IMR-90 (cell line): ENCODE measurements around the gene ATXN1. TPM values are rescaled to one million over a fixed set of nuclear protein-coding genes. Genes with fewer than 3 reads are reported as not detected.

Experiments
- ATAC-seq: fragments of 200-7000 bp; cut with Tn5 transposase; 2 replicates; pipeline ENCODE4 v1.9.1; 2020; ENCODE audit warnings: low read depth, mild to moderate bottlenecking, moderate library complexity
- BruUV-seq: library from RNA; stranded (reverse); fragments of 400-500 nt; replicated peaks from 2 replicates; lab custom pipeline; 2021; lab: Mats Ljungman, UMichigan
- CTCF ChIA-PET: fragments of 300-600 bp; formaldehyde crosslinking; extraction: SDS; loops from one replicate; lab custom pipeline; 2021; ENCODE audit warnings: antibody characterized with exemption; lab: Yijun Ruan, JAX
- POLR2A ChIA-PET: fragments of 300-600 bp; sonication (Branson Sonifier 250); formaldehyde crosslinking; loops from one replicate; lab custom pipeline; 2022; ENCODE audit warnings: antibody characterized with exemption; ENCODE audit not compliant: unreplicated experiment; lab: Charles Lee
- DNase-seq: peaks from one replicate; pipeline ENCODE4 v3.0.0; 2013
- H2AFZ ChIP-seq: replicated peaks from 2 replicates; pipeline ENCODE3; 2013; ENCODE audit warnings: low read length, mild to moderate bottlenecking; ENCODE audit not compliant: poor library complexity
- H2AK5ac ChIP-seq: 2 replicates; pipeline ENCODE4 v1.6.1; 2013; ENCODE audit warnings: low read depth, low read length, inconsistent platforms
- H2AK9ac ChIP-seq: replicated peaks from 2 replicates; pipeline ENCODE3; 2013; ENCODE audit warnings: mild to moderate bottlenecking, low read depth, low read length, moderate library complexity; ENCODE audit not compliant: poor library complexity
- H2BK120ac ChIP-seq: 2 replicates; pipeline ENCODE4 v1.6.1; 2013; ENCODE audit warnings: low read depth, low read length, inconsistent platforms
- H2BK15ac ChIP-seq: 3 replicates; pipeline ENCODE4 v1.6.1; 2013; ENCODE audit warnings: low read depth, low read length, inconsistent platforms
- H2BK20ac ChIP-seq: 2 replicates; pipeline ENCODE4 v1.6.1; 2013; ENCODE audit warnings: low read depth, mild to moderate bottlenecking, inconsistent platforms, low read length, moderate library complexity
- H2BK5ac ChIP-seq: 2 replicates; pipeline ENCODE4 v1.6.1; 2013; ENCODE audit warnings: mild to moderate bottlenecking, low read depth, low read length, inconsistent platforms; ENCODE audit not compliant: poor library complexity, severe bottlenecking
- H3K14ac ChIP-seq: replicated peaks from 2 replicates; pipeline ENCODE4 v1.6.1; 2013; ENCODE audit warnings: low read depth, low read length, inconsistent platforms
- H3K18ac ChIP-seq: 2 replicates; pipeline ENCODE4 v1.6.1; 2013; ENCODE audit warnings: low read depth, low read length, control low read depth
- H3K23ac ChIP-seq: 2 replicates; pipeline ENCODE4 v1.6.1; 2013; ENCODE audit warnings: low read depth, low read length, inconsistent platforms
- H3K27ac ChIP-seq: 2 replicates; pipeline ENCODE4 v1.5.1; 2013; ENCODE audit warnings: mild to moderate bottlenecking, control low read depth, low read length; ENCODE audit not compliant: insufficient read depth
- H3K27me3 ChIP-seq: 2 replicates; pipeline ENCODE4 v1.6.1; 2013; ENCODE audit warnings: low read length; ENCODE audit not compliant: control insufficient read depth, insufficient read depth
- H3K36me3 ChIP-seq: 2 replicates; pipeline ENCODE4 v1.6.1; 2013; ENCODE audit warnings: low read length, mixed read lengths; ENCODE audit not compliant: control insufficient read depth, insufficient read depth
- H3K4ac ChIP-seq: 2 replicates; pipeline ENCODE4 v1.6.1; 2013; ENCODE audit warnings: low read depth, low read length, inconsistent platforms
- H3K4me1 ChIP-seq: 2 replicates; pipeline ENCODE4 v1.6.1; 2013; ENCODE audit warnings: low read length, mixed read lengths; ENCODE audit not compliant: control insufficient read depth, insufficient read depth
- H3K4me2 ChIP-seq: 2 replicates; pipeline ENCODE4 v1.6.1; 2013; ENCODE audit warnings: low read depth, mild to moderate bottlenecking, control low read depth, low read length, moderate library complexity
- H3K4me3 ChIP-seq: 2 replicates; pipeline ENCODE4 v1.5.1; 2013; ENCODE audit warnings: low read depth, mild to moderate bottlenecking, control low read depth, low read length, moderate library complexity; ENCODE audit not compliant: insufficient read depth
- H3K56ac ChIP-seq: 2 replicates; pipeline ENCODE4 v1.6.1; 2013; ENCODE audit warnings: low read length, inconsistent platforms; ENCODE audit not compliant: insufficient read depth; ENCODE audit errors: extremely low read depth
- H3K79me1 ChIP-seq, 2 experiments: 2 replicates each; pipeline ENCODE4 v1.6.1; 2013; ENCODE audit warnings: low read length in 2 of 2, inconsistent platforms in 1 of 2, low read depth in 1 of 2
- H3K9ac ChIP-seq: 2 replicates; pipeline ENCODE4 v1.6.1; 2013; ENCODE audit warnings: low read depth, low read length, control low read depth
- H3K9me1 ChIP-seq: 2 replicates; pipeline ENCODE4 v1.6.1; 2013; ENCODE audit warnings: low read length, inconsistent platforms; ENCODE audit not compliant: insufficient read depth
- H3K9me3 ChIP-seq: 2 replicates; pipeline ENCODE4 v1.6.1; 2013; ENCODE audit warnings: low read length; ENCODE audit not compliant: control insufficient read depth, insufficient read depth
- H4K20me1 ChIP-seq: 2 replicates; pipeline ENCODE4 v1.6.1; 2013; ENCODE audit warnings: low read length, inconsistent platforms; ENCODE audit not compliant: insufficient read depth
- H4K5ac ChIP-seq: 2 replicates; pipeline ENCODE4 v1.6.1; 2013; ENCODE audit warnings: mild to moderate bottlenecking, low read depth, low read length, control low read depth
- H4K8ac ChIP-seq, 2 experiments: 2 replicates each; pipeline ENCODE4 v1.6.1; 2013; ENCODE audit warnings: low read depth in 2 of 2, low read length in 2 of 2, control low read depth in 1 of 2, inconsistent platforms in 1 of 2
- H4K91ac ChIP-seq: 2 replicates; pipeline ENCODE4 v1.6.1; 2013; ENCODE audit warnings: low read depth, low read length, inconsistent platforms; ENCODE audit not compliant: insufficient read depth
- BHLHE40 ChIP-seq: fragments of 150-350 bp; IDR thresholded peaks from 2 replicates; pipeline ENCODE4 v1.6.1; 2016; ENCODE audit warnings: mild to moderate bottlenecking, low read depth, low read length
- CHD1 ChIP-seq: IDR thresholded peaks from 2 replicates; pipeline ENCODE4 v1.6.1; 2012; ENCODE audit warnings: low read depth, low read length, improper control_type of control experiment
- MAFK ChIP-seq: IDR thresholded peaks from 2 replicates; pipeline ENCODE4 v1.6.1; 2012; ENCODE audit warnings: low read depth, low read length, improper control_type of control experiment
- MXI1 ChIP-seq: IDR thresholded peaks from 2 replicates; pipeline ENCODE4 v1.6.1; 2012; ENCODE audit warnings: low read depth, mild to moderate bottlenecking, low read length, moderate library complexity, borderline replicate concordance
- RCOR1 ChIP-seq: IDR thresholded peaks from 2 replicates; pipeline ENCODE4 v1.6.1; 2012; ENCODE audit warnings: mild to moderate bottlenecking, low read length, improper control_type of control experiment; ENCODE audit not compliant: insufficient replicate concordance
- WGBS, 2 experiments: methylation state at CpG; one replicate each; pipeline versions ENCODE4 v1.1.5 to v1.1.7; 2013; ENCODE audit warnings: missing lambda C conversion rate in 2 of 2; ENCODE audit not compliant: insufficient read length in 1 of 2; ENCODE audit errors: extremely low coverage in 2 of 2; 5-methylcytosine and 5-hydroxymethylcytosine counted together
- dilution Hi-C: fragments of 300-500 bp; cut with HindIII; formaldehyde crosslinking; loops from one replicate; pipeline ENCODE4 v1.14.3; 2018; ENCODE audit warnings: low sequenced_read_pairs; ENCODE audit not compliant: unreplicated experiment
- in situ Hi-C: fragments of 300-500 bp; cut with MboI; formaldehyde crosslinking; loops from 3 replicates; pipeline ENCODE4 v1.14.3; 2019; ENCODE audit warnings: low sequenced_read_pairs, inconsistent platforms, mixed read lengths
- intact Hi-C: fragments of 100-400 bp; cut with micrococcal nuclease; formaldehyde crosslinking; loops from 2 replicates; pipeline ENCODE4 v1.10.0; 2022
- polyA plus RNA-seq, 3 experiments: library from polyadenylated mRNA; depleted of rRNA; stranded (reverse); fragments of >200 nt; gene quantifications; 2 replicates each; pipeline ENCODE4 v1.2.3, GENCODE V29; 2012; ENCODE audit warnings: low replicate concordance in 1 of 3
- total RNA-seq: library from RNA; depleted of rRNA; stranded (reverse); fragments of >200 nt; gene quantifications from 2 replicates; pipeline ENCODE4 v1.2.3, GENCODE V29; 2012
- TF ChIP-seq, protein P1 (sequence below): fragments of 150-350 bp; IDR thresholded peaks from 2 replicates; pipeline ENCODE4 v1.6.1; 2016; ENCODE audit warnings: low read depth, mild to moderate bottlenecking, low read length, moderate library complexity, borderline replicate concordance
- TF ChIP-seq, protein P2 (sequence below): conservative IDR thresholded peaks from 2 replicates; pipeline ENCODE4 v1.5.1; 2012; ENCODE audit warnings: mild to moderate bottlenecking, low read depth, low read length, improper control_type of control experiment

ATXN1 gene
- total and polyA plus RNA-seq, 2 of the 4 experiments (the other 2 are of a cell fraction): 7.3 to 11.1 TPM

DNA sequence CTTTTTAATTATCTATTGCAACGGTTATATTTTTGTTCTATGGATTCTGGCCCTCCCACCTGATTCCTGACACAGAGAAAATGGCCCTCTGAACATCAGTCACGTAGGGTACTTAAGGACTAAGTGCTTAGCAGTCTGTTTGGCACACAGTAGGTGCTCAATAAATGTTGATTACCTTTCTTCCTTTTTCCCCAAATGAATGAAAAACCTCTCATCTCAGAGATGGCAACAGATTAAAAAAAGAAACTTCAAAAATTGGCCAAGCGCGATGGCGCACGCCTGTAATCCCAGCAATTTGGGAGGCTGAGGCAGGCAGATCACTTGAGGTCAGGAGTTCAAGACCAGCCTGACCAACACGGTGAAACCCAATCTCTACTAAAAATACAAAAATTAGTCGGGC is 31.5 kb downstream of the ATXN1 start:
- Histone ChIP-seq H3K9me3 (no peaks in the 10 kb centered on the region), H2BK15ac (no peak overlapping the region), H2AK5ac (peak overlapping the region; percentile 11; the same call in 1 of the 2 replicates), H3K36me3 (peaks cover 3% of the 10 kb centered on the region; the same call in 1 of the 2 replicates), H3K14ac (peak overlapping the region; percentile 66; the same call in 1 of the 2 replicates), H3K9me1 (peaks cover 13% of the 10 kb centered on the region), H3K23ac (peak overlapping the region; percentile 60; the same call in 1 of the 2 replicates), H3K27me3 (no peaks in the 10 kb centered on the region), H2BK20ac (no peak overlapping the region), H3K9ac (no peak overlapping the region), H2AK9ac (no peak overlapping the region), H3K4me2 (peak overlapping the region; percentile 41; the same call in 1 of the 2 replicates), H3K56ac (no peak overlapping the region), H3K27ac (no peak overlapping the region), H2AFZ (no peak overlapping the region), H2BK120ac (no peak overlapping the region), H2BK5ac (no peak overlapping the region), H4K20me1 (peaks cover 21% of the 10 kb centered on the region; the same call in 1 of the 2 replicates), H3K79me1 (peaks cover 32 to 49% of the 10 kb centered on the region in 2 experiments), H3K4me3 (no peak overlapping the region), H4K8ac (peak overlapping the region in 1 of 2 experiments; percentile 3; a peak in 1 of 4 replicates), H3K4me1 (peaks cover 17% of the 10 kb centered on the region), H3K4ac (no peak overlapping the region), H4K91ac (no peak overlapping the region), H3K18ac (no peak overlapping the region), H4K5ac (no peak overlapping the region)
- ATAC-seq (no peak), DNase-seq (no peak)
- dilution Hi-C loops: no loop called here
- TF ChIP-seq, protein P1, sequence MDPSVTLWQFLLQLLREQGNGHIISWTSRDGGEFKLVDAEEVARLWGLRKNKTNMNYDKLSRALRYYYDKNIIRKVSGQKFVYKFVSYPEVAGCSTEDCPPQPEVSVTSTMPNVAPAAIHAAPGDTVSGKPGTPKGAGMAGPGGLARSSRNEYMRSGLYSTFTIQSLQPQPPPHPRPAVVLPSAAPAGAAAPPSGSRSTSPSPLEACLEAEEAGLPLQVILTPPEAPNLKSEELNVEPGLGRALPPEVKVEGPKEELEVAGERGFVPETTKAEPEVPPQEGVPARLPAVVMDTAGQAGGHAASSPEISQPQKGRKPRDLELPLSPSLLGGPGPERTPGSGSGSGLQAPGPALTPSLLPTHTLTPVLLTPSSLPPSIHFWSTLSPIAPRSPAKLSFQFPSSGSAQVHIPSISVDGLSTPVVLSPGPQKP: no peak
- TF ChIP-seq, protein P2, sequence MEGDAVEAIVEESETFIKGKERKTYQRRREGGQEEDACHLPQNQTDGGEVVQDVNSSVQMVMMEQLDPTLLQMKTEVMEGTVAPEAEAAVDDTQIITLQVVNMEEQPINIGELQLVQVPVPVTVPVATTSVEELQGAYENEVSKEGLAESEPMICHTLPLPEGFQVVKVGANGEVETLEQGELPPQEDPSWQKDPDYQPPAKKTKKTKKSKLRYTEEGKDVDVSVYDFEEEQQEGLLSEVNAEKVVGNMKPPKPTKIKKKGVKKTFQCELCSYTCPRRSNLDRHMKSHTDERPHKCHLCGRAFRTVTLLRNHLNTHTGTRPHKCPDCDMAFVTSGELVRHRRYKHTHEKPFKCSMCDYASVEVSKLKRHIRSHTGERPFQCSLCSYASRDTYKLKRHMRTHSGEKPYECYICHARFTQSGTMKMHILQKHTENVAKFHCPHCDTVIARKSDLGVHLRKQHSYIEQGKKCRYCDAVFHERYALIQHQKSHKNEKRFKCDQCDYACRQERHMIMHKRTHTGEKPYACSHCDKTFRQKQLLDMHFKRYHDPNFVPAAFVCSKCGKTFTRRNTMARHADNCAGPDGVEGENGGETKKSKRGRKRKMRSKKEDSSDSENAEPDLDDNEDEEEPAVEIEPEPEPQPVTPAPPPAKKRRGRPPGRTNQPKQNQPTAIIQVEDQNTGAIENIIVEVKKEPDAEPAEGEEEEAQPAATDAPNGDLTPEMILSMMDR: no peak
- TF ChIP-seq CHD1 (no peak), MAFK (no peak), RCOR1 (no peak), MXI1 (no peak), BHLHE40 (no peak)
- intact Hi-C loops: loop anchor here (1.0 kb wide), 1 partner anchor 8 kb away; no protein-coding TSS in a partner anchor
- ChIA-PET POLR2A (no interaction called here), CTCF (no interaction called here)
- WGBS, 2 experiments: no CpG with 5 or more reads among the region's 8 CpGs
- BruUV-seq: no TSS peak
- in situ Hi-C loops: no loop called here
